GM04504 (cell line): ENCODE results near the gene SEMA5A.

Experiments
- DNase-seq: peaks from one replicate; pipeline ENCODE4 v3.0.0-alpha.2; 2012; ENCODE audit warnings: low read depth

Gene SEMA5A

GRCh38 chr5:9058666-9059065 is 487.2 kb downstream of the SEMA5A start:
- DNase-seq, result no peak

DNA sequence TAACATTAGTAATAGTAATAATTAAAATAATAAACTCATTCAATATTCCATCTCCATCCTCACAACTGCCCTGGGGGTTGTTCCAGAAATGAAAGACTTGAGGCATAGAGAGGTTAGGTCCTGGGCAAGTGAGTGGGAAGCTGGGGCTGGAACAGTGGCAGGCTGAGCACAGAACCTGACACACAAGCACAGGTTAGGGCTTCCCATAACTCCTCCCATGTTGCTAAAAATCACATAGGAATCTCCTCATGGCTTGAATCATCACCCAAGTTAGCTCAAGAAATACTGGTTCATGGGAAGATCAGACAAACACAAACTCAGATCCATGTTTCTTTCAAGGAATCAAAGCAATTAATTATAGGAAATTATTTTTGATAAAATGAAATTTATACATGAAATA is 487.7 kb downstream of the SEMA5A start:
- no peak for DNase-seq

GRCh38 chr5:9057406-9058000 is 488.4 kb downstream of the SEMA5A start:
- no peak for DNase-seq

DNA sequence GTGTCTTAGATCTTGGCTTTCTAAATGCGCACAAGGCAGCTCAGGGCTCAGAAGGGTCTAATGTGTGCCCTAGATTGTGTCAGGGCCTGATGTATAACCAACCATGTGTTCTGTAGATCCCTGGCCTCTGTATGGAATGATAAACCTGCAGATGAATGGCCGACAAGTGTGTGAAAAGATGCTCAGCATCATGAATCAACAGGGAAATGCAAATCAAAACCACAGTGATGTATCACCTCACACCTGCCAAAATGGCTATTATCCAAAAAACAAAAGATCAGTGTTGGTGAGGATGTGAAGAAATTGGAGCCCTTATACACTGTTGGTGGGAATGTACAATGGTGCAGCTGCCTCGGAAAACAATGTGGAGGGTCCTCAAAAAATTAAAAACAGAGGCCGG is 489.8 kb downstream of the SEMA5A start:
- no peak for DNase-seq

GRCh38 chr5:9054821-9055589 is 490.9 kb downstream of the SEMA5A start:
- no peak for DNase-seq

DNA sequence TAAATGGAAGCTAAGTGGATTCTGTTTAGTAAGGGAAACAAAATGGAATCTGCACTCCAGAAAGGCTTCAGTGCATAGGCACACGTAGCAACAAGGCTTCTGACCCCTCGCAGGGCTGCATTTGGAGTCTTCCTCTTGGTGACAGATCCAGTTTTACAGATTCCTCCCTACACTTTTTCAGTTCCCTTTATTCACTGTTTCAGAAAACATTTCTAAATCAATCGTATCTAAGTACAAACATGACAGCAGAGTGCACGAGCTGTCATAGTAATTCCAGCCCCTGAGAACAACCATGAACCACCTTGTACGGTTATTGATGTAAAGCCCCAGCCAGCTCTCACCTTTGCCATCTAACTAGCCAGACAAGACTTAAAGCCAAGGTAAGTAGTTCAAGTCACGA is 491.6 kb downstream of the SEMA5A start:
- DNase-seq, result no peak

- no peak for DNase-seq
These were observed 493.5 kb downstream of the SEMA5A start for GRCh38 chr5:9052421-9052820.

DNA sequence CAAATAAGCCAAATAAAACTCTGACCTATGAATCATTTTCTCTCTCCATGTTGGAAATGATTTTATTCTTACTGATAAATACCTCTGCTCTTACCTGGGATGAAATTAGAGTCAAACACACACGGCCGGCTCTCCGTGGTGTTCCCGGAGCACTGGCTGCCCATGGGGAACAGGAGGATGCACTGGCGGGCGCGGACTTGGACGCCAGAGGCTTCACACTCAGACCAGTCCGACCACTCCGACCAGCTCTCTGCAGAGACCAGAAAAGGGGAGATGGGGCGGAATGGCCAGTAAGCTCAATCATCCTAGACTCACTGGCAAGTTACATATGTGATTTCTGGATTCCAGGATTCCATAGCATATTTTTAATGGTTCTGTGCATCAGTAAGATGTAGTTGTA is 494.1 kb downstream of the SEMA5A start:
- no peak for DNase-seq

- no peak for DNase-seq
These were observed 497.9 kb downstream of the SEMA5A start for GRCh38 chr5:9047932-9048331.

DNA sequence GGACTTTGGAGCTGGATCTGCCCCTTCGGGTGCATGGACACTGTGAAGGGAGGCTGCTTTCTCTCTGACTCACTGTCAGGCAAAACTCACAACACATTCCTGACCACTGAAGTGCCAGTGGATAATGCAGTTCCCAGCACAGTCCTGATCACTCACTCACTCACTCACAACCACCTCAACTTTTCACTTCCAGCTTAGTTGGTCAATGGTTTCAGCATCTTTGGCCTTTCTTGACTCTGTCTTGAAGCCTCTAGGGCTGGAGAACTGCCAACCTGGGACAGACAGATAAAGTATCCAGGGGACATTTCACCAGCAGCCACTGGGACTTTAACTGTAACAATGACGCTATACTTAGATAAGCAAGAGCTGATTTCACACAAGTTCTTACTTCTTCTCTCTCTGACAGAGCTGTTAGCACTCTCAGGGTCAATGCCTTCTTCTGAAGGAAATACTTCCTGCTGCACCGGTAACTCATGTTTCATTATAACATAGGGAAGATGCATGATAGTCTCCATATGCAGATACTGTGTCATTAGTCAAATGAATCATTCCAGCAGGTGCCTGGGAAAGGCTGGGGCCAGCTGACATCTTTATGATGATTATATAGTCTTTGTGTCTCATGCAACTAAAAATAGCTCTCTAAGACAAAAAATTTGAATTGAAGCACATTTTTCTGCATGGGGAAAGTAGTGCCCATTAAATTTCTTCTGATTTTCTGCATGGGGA is 499.0 kb downstream of the SEMA5A start:
- peak; percentile 97 for DNase-seq

- no peak for DNase-seq
These were observed 499.9 kb downstream of the SEMA5A start for GRCh38 chr5:9045946-9046345.

GRCh38 chr5:9042241-9042640 is 503.6 kb downstream of the SEMA5A start:
- no peak for DNase-seq

GRCh38 chr5:9040475-9040874 is 505.4 kb downstream of the SEMA5A start:
- DNase-seq, result no peak

- DNase-seq, result no peak
These were observed 508.8 kb downstream of the SEMA5A start for GRCh38 chr5:9037048-9037447.

DNA sequence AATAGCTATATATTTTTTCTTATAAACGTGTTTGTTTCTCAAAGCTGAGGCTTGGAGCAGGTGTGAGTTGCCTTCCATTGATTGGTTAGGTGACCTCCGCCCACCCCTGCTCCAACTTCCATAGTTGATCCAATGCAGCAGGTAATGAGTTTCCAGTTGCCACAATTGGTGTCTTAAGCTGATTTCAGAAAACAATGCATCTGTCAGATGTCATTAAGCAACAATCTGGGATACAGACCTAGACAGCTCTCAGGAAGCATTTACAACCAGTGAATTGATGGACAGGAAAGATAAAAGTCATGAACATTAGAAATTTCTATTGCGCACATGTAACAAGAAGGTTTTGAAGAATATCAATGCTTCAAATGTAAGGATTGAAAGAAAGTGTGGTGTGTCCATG is 510.5 kb downstream of the SEMA5A start:
- DNase-seq, result no peak

DNA sequence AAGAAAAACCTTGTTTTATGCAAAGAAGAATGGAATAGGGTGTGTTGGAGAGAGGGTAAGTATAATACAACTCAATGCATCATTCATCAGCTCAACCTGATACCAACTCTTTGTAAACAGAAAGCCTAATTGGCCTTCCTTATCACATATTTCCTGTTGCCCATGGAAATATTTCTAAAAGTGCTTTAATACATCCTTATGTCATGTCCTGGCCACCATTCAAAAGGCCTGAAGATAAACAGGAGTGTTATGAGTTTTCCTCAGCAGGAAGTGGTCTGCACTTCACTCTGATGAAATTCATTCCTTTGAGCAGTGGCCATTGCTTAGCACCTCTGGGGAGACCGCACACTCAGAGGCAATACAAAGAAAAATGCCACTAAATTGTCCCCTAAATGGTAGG is 511.2 kb downstream of the SEMA5A start:
- DNase-seq, result no peak

- DNase-seq, result no peak
These were observed 512.4 kb downstream of the SEMA5A start for GRCh38 chr5:9033524-9033923.

GRCh38 chr5:9025942-9026341 is 519.9 kb downstream of the SEMA5A start:
- DNase-seq, result no peak

- no peak for DNase-seq
These were observed 524.9 kb downstream of the SEMA5A start for GRCh38 chr5:9020996-9021395.

- no peak for DNase-seq
These were observed 530.0 kb downstream of the SEMA5A start for GRCh38 chr5:9015937-9016270.

DNA sequence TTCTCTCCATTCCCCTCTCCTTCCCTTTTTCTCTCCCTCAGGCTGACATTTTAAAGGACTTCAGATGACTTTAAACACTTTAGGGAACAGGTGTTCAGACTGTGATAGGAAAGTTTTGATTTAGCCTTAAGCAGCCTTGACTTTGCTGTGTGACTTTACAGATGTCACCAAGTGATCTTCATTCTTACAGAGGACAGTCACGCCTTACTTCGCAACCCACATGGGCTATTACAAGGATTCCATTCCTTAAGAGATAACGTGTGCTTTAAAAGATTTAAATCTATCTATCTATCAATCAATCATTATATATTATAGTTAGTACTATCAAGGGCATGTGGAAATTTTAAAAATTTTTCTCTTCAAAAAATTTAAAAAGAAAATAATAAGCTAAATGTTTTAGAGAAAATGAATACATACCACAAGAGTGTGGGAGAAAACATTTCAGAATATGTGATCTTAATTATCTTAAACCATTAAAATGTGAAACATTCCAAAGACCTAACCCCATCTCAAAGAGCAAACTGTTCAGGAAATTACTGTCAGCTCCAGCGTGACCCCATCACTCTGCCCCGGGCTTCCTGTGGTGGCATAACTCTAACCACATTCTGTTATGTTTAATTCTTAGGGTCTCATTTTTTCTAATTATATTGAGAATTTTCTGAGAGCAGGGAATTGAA is 530.5 kb downstream of the SEMA5A start:
- no peak for DNase-seq

DNA sequence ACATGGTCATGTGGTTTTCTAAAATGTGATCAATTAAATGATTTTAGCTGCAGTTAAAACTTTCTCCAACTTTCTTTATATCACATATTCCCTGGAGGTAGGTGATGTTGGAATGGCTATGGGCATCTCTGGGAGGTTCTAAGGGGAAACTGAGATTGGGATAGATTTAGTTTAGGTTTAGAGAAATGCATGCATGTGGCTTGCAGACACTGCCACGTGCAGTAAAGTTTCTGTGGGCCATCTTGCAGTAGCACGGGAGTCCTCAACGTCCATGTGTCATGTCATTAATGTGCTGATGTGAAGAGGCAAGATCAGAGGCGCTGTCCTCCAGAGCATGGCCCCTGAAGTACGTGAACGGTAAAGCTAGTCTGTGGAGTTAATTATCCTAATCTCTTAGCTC is 532.7 kb downstream of the SEMA5A start:
- DNase-seq, result no peak
